Stomach (tissue), 9 donors: Measurements from ENCODE around the gene PAK2. TPM values are rescaled to one million over a fixed set of nuclear protein-coding genes. Genes with fewer than 3 reads are reported as not detected.

Experiments used
- DNase-seq, 2 donors: peaks; one replicate each; pipeline versions ENCODE4 v3.0.0 to v3.0.0-alpha.2; 2013 to 2019
- H3K27ac ChIP-seq, 5 donors: fragments of 200-600 bp in 4 of 5; sonication (generic) in 4 of 5; one replicate each; pipeline ENCODE4 v1.5.1; 2013 to 2019; ENCODE audit warnings: mild to moderate bottlenecking in 1 of 5, moderate library complexity in 1 of 5
- H3K27me3 ChIP-seq, 3 donors: fragments of 200-600 bp; sonication (generic); one replicate each; pipeline ENCODE4 v1.5.1; 2017 to 2019; ENCODE audit warnings: mixed run types in 1 of 3
- H3K36me3 ChIP-seq, 4 donors: fragments of 200-600 bp; sonication (generic); 1 replicate in 3 of 4; 2 replicates in 1 of 4; pipeline ENCODE4 v1.5.1; 2016 to 2019
- H3K4me1 ChIP-seq, 4 donors: fragments of 200-600 bp; sonication (generic); one replicate each; pipeline ENCODE4 v1.5.1; 2016 to 2019
- H3K4me3 ChIP-seq, 4 donors: fragments of 200-600 bp; sonication (generic) in 3 of 4; one replicate each; pipeline ENCODE4 v1.5.1; 2016 to 2019; ENCODE audit warnings: mild to moderate bottlenecking in 1 of 4
- H3K9me3 ChIP-seq, 4 donors: fragments of 200-600 bp; sonication (generic); one replicate each; pipeline ENCODE4 v1.5.1; 2016 to 2019
- EP300 ChIP-seq: sonication (generic); formaldehyde crosslinking; IDR thresholded peaks from one replicate; pipeline ENCODE4 v1.6.1; 2017; ENCODE audit warnings: antibody characterized with exemption
- POLR2A ChIP-seq, 4 donors: fragments of 450-650 bp; IDR thresholded peaks; one replicate each; pipeline ENCODE4 v1.6.1; 2016; ENCODE audit warnings: antibody characterized with exemption in 4 of 4, control low read depth in 2 of 4, mild to moderate bottlenecking in 1 of 4, moderate library complexity in 1 of 4
- POLR2AphosphoS5 ChIP-seq, 3 donors: sonication (generic); formaldehyde crosslinking; IDR thresholded peaks; one replicate each; pipeline ENCODE4 v1.6.1; 2016; ENCODE audit warnings: antibody characterized with exemption in 3 of 3
- WGBS, 5 donors: extraction: QIAGEN DNeasy Blood & Tissue Kit in 3 of 5; methylation state at CpG; one replicate each; pipeline versions ENCODE4 v1.1.5 to v1.1.7; 2013 to 2018; 5-methylcytosine and 5-hydroxymethylcytosine counted together
- intact Hi-C: fragments of 100-400 bp; cut with DNase I; formaldehyde crosslinking; loops from one replicate; pipeline ENCODE4 v1.15.1; 2023; ENCODE audit warnings: low total_unique reads
- polyA plus RNA-seq, 3 donors: library from polyadenylated mRNA; stranded (reverse); fragments of 200-250 nt; gene quantifications; one replicate each; pipeline ENCODE4 v1.2.3, GENCODE V29; 2013
- total RNA-seq, 5 donors: library from RNA; depleted of rRNA; stranded (reverse); fragments of >200 nt; gene quantifications; one replicate each; pipeline versions ENCODE4 v1.1.0 to v1.2.3, GENCODE V29; 2014 to 2016
- TF ChIP-seq, protein P1 (sequence below), 7 experiments: fragments of 450-650 bp in 4 of 7; fragments of 200-600 bp in 3 of 7; sonication (generic) in 3 of 7; IDR thresholded peaks; one replicate each; pipeline ENCODE4 v1.5.1; 2016 to 2019; ENCODE audit warnings: antibody characterized with exemption in 7 of 7, control low read depth in 2 of 7, mild to moderate bottlenecking in 1 of 7
- donor health status: healthy with polysubstance abuse.
- donor health status: Bipolar disorder and iron deficiency.
- donor health status: healthy.

Gene PAK2
- total and polyA plus RNA-seq, 8 donors = 11.1 to 88.7 (median 22.0) TPM

DNA sequence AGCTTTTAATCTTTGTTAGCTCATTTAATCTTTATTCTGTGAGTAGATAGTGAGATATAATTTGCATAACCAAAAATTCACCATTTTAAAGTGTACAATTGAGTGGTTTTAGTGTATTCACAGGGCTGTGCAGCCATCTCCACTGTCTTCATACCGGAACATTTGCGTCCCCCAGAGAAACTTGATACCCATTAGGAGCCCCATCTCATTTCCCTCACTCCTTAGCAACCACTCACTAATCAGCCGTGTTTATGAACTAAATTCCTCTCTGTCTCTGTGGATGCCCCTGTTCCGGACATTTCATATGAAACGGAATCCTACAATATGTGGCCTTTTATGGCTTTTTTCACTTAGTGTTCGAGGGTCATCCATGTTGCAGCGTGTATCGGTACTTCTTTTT lies 38.2 kb downstream of the PAK2 start:
- no peak overlapping the region for H3K4me3 ChIP-seq
- TF ChIP-seq, protein P1, sequence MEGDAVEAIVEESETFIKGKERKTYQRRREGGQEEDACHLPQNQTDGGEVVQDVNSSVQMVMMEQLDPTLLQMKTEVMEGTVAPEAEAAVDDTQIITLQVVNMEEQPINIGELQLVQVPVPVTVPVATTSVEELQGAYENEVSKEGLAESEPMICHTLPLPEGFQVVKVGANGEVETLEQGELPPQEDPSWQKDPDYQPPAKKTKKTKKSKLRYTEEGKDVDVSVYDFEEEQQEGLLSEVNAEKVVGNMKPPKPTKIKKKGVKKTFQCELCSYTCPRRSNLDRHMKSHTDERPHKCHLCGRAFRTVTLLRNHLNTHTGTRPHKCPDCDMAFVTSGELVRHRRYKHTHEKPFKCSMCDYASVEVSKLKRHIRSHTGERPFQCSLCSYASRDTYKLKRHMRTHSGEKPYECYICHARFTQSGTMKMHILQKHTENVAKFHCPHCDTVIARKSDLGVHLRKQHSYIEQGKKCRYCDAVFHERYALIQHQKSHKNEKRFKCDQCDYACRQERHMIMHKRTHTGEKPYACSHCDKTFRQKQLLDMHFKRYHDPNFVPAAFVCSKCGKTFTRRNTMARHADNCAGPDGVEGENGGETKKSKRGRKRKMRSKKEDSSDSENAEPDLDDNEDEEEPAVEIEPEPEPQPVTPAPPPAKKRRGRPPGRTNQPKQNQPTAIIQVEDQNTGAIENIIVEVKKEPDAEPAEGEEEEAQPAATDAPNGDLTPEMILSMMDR (IDR thresholded peaks at IDR 0.05) = no peak
- TF ChIP-seq EP300 = no peak
- TF ChIP-seq POLR2A (IDR thresholded peaks at IDR 0.05) = no peak
- no peak for TF ChIP-seq POLR2AphosphoS5 (IDR thresholded peaks at IDR 0.05)
- intact Hi-C loops = no loop called here
- peaks cover 7 to 63% (median 30%) of the 10 kb centered on the region in 4 donors for H3K4me1 ChIP-seq
- 86 to 90% (median 88%) methylated on average over 8 of the region's 8 CpGs for WGBS, 5 donors
- peaks cover 0 to 17% (median 16%) of the 10 kb centered on the region in 4 donors for H3K36me3 ChIP-seq
- DNase-seq = no peak
- H3K9me3 ChIP-seq = peaks cover 0 to 7% (median 0%) of the 10 kb centered on the region in 4 donors
- H3K27ac ChIP-seq = no peak overlapping the region
- no peaks in the 10 kb centered on the region for H3K27me3 ChIP-seq

DNA sequence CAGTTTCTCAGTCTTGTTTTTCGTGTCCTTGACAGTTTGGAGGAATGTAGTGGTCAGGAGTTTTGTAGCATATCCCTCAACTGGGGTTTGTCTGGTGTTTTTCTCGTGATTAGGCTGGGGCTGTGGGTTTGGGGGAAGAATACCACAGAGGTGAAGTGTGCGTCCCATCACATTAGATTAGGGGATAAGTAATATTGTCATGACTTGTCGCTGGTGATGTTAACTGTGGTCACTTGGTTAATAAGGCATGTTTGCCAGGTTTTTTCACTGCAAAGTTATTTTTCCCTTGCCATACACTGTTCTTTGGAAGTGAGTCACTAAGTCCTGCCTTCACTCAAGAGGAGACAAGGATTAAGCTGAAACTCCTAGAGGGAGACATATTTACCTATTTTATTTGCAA lies 39.1 kb downstream of the PAK2 start:
- Histone ChIP-seq H3K4me1 (peaks cover under 1 to 53% (median 22%) of the 10 kb centered on the region in 4 donors), H3K4me3 (no peak overlapping the region), H3K36me3 (peaks cover 7 to 26% (median 25%) of the 10 kb centered on the region in 4 donors), H3K27ac (peak overlapping the region in 2 of 5 donors; percentile 40 to 43), H3K27me3 (no peaks in the 10 kb centered on the region), H3K9me3 (peaks cover 0 to 7% (median 0%) of the 10 kb centered on the region in 4 donors)
- TF ChIP-seq EP300 (no peak), POLR2A (IDR thresholded peaks at IDR 0.05) (no peak), POLR2AphosphoS5 (IDR thresholded peaks at IDR 0.05) (no peak)
- TF ChIP-seq, protein P1 (IDR thresholded peaks at IDR 0.05) = no peak
- intact Hi-C loops = no loop called here
- 66 to 80% (median 75%) methylated on average over 4 of the region's 4 CpGs for WGBS, 5 donors
- no peak for DNase-seq

DNA sequence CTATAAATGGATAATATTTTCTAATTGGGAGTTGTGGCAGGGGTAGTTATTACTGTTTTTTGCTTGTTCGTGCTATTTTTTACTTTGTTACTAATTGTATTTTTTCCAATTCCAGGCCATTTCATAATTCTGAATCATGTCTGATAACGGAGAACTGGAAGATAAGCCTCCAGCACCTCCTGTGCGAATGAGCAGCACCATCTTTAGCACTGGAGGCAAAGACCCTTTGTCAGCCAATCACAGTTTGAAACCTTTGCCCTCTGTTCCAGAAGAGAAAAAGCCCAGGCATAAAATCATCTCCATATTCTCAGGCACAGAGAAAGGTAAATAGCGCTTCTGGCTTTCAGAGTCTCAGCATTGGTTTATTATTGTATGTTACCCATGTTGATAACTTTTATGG lies 42.9 kb downstream of the PAK2 start:
- no peak for DNase-seq
- no peak overlapping the region for H3K27ac ChIP-seq
- intact Hi-C loops = no loop called here
- H3K36me3 ChIP-seq = peaks cover 8 to 52% (median 42%) of the 10 kb centered on the region in 4 donors
- no peaks in the 10 kb centered on the region for H3K27me3 ChIP-seq
- H3K4me1 ChIP-seq = peaks cover 3 to 27% (median 15%) of the 10 kb centered on the region in 4 donors
- peaks cover 0 to 7% (median 0%) of the 10 kb centered on the region in 4 donors for H3K9me3 ChIP-seq
- TF ChIP-seq, protein P1 (IDR thresholded peaks at IDR 0.05) = no peak
- TF ChIP-seq EP300 (no peak), POLR2AphosphoS5 (IDR thresholded peaks at IDR 0.05) (no peak), POLR2A (IDR thresholded peaks at IDR 0.05) (no peak)
- no peak overlapping the region for H3K4me3 ChIP-seq
- WGBS, 5 donors = 86 to 97% (median 90%) methylated on average over 4 of the region's 4 CpGs

DNA sequence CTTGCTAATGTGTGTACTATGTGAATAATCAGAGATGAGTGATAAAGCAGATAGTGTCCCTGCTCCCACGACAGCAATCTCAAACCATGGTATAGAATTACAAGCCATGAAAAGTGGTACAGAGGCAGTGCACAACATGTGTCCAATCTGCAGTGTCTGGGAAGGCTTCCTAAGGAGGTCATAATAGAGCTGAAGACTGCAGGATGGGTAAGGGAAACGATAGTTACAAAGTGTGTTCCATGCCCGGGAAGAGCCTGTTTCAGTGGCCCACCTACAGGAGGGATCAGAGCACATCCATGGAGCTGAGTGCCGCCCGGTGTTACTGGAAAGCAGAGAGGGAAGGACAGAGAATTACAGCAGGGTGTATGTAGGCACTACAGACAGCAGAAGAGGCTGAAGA lies 48.9 kb downstream of the PAK2 start:
- TF ChIP-seq POLR2A (IDR thresholded peaks at IDR 0.05) = no peak
- TF ChIP-seq EP300 = no peak
- TF ChIP-seq POLR2AphosphoS5 (IDR thresholded peaks at IDR 0.05) = no peak
- intact Hi-C loops = no loop called here
- Histone ChIP-seq H3K36me3 (peaks cover 2 to 34% (median 22%) of the 10 kb centered on the region in 4 donors), H3K9me3 (no peaks in the 10 kb centered on the region), H3K27me3 (no peaks in the 10 kb centered on the region), H3K4me3 (no peak overlapping the region), H3K4me1 (peaks cover 3 to 40% (median 20%) of the 10 kb centered on the region in 4 donors), H3K27ac (no peak overlapping the region)
- 74 to 82% (median 77%) methylated on average over 5 of the region's 5 CpGs for WGBS, 5 donors
- no peak for DNase-seq

DNA sequence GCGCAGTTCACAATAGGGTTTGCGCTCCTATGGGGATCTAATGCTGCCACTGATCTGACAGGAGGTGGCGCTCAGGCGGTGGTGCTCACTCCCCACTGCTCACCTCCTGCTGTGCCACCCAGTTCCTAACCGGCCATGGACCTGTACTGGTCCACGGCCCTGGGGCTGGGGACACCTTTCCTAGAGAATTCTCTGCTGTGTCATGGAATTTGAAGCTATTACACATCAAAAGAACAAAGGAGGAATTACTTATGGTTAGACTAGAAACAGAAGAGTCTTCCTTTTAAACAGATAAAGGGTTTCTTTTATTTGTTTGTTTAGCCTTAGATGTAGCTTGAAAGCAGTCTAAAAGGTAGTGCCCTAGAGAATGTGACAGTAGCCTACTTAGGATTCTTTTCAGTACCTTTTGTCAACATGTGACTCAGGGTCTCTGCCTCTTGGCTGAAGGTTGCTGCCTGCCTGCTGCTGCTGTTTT lies 50.3 kb downstream of the PAK2 start:
- DNase-seq = no peak
- H3K9me3 ChIP-seq = no peaks in the 10 kb centered on the region
- peaks cover 0 to 34% (median 16%) of the 10 kb centered on the region in 4 donors for H3K36me3 ChIP-seq
- no peak overlapping the region for H3K4me3 ChIP-seq
- peaks cover 3 to 44% (median 21%) of the 10 kb centered on the region in 4 donors for H3K4me1 ChIP-seq
- 96 to 100% (median 98%) methylated on average over 6 of the region's 6 CpGs for WGBS, 5 donors
- TF ChIP-seq EP300 (no peak), POLR2A (IDR thresholded peaks at IDR 0.05) (no peak), POLR2AphosphoS5 (IDR thresholded peaks at IDR 0.05) (no peak)
- TF ChIP-seq, protein P1 (IDR thresholded peaks at IDR 0.05) = no peak
- no peaks in the 10 kb centered on the region for H3K27me3 ChIP-seq
- no peak overlapping the region for H3K27ac ChIP-seq
- intact Hi-C loops = no loop called here
